Activated T-helper 17 cell treated with anti-CD3 and anti-CD28 coated beads, Interleukin-2, amount 50 U/mL, for 72 hours (primary cell): ENCODE results near the gene ZSWIM1. TPM values are rescaled to one million over a fixed set of nuclear protein-coding genes. Genes with fewer than 3 reads are reported as not detected.
A peak's percentile ranks its signal among the peaks of the same experiment; 100 is the strongest.
"Not testable (repeated sequence)": the region's sequence is repeated elsewhere in the genome, so short reads cannot be mapped to it uniquely, and the experiment has no call there.

Experiments
- ATAC-seq: fragments of 150-1000 bp; cut with Tn5 transposase; replicated peaks from 2 replicates; pipeline ENCODE4 v1.10.0; 2021; ENCODE audit warnings: mild to moderate bottlenecking, moderate library complexity
- H3K27ac Mint-ChIP-seq: one replicate; pipeline ENCODE4 v1.8.0; 2022; ENCODE audit warnings: mixed read lengths
- H3K27me3 Mint-ChIP-seq: one replicate; pipeline ENCODE4 v1.8.0; 2022; ENCODE audit warnings: mixed read lengths
- H3K36me3 Mint-ChIP-seq: one replicate; pipeline ENCODE4 v1.8.0; 2022; ENCODE audit warnings: low read depth, mild to moderate bottlenecking, mixed read lengths
- H3K4me1 Mint-ChIP-seq: one replicate; pipeline ENCODE4 v1.8.0; 2022; ENCODE audit warnings: mixed read lengths
- H3K4me3 Mint-ChIP-seq: one replicate; pipeline ENCODE4 v1.8.0; 2022; ENCODE audit warnings: mild to moderate bottlenecking, mixed read lengths
- H3K9me3 Mint-ChIP-seq: one replicate; pipeline ENCODE4 v1.8.0; 2022; ENCODE audit warnings: mixed read lengths
- total RNA-seq, 2 donors: library from RNA; stranded (reverse); gene quantifications; one replicate each; pipeline ENCODE4 v1.2.3, GENCODE V29; 2022

Gene ZSWIM1
- total RNA-seq, 2 donors from 2014 or later = 7.8 to 16.0 TPM

DNA sequence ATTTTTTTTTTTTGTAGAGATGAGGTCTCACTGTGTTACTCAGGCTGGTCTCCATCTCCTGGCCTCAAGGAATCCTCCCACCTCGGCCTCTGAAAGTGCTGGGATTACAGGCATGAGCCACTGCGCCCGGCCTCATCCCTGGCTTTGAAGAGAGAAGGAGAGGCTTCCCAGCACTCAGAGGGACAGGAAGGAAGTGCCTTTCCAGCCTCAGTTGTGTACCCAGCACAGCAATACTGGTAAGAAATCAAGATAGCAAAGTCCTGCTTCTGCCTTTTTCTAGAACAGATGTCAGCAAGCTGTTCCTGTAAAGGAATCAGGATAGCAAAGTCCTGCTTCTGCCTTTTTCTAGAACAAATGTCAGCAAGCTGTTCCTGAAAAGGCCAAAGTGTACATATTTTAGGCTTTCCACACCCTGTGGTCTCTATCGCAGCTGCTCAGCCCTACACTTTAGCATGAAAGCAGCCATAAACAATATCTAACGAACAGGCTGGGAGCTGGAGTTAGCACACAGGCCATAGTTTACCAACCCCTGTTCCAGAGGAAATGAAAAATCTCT, 37.2 kb downstream of the ZSWIM1 start:
- Mint-ChIP-seq H3K27me3 (peaks cover 6% of the 10 kb centered on the region), H3K36me3 (no peaks in the 10 kb centered on the region), H3K4me1 (no peaks in the 10 kb centered on the region), H3K9me3 (no peaks in the 10 kb centered on the region), H3K27ac (no peak overlapping the region), H3K4me3 (no peak overlapping the region)
- ATAC-seq = no peak

DNA sequence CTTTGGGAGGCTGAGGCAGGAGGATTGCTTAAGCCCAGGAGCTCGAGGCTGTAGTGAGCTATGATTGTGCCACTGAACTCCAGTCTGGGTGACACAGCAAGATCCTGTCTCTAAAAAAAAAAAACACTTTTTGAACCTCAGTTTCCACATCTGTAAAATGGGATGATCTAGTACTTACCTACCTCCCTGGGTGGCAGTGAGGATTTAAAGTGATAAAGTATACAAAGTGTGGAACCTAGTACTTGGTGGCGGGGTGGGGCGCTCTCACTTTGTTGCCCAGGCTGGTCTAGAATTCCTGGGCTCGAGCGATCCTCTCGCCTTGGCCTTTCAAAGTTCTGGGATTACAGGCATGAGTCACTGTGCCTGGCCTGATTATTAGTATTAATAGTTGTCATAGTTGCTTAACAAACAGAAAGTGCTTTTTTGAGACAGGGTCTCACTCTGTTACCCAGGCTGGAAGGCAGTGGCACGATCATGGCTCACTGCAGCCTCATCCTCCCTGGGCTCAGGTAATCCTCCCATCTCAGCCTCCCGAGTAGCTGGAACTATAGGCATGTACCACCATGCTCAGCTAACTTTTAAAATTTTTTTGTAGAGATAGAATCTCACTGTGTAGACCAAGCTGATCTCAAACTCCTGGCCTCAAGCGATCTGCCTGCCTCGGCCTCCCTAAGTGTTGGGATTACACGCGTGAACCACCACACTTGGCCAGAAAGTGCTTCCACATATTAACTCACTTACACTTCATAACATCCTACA, 37.9 kb downstream of the ZSWIM1 start:
- Mint-ChIP-seq H3K4me1 (no peaks in the 10 kb centered on the region), H3K27ac (no peak overlapping the region), H3K4me3 (no peak overlapping the region), H3K36me3 (no peaks in the 10 kb centered on the region), H3K9me3 (no peaks in the 10 kb centered on the region), H3K27me3 (peaks cover 6% of the 10 kb centered on the region)
- ATAC-seq = no peak

GRCh38 chr20:45919542-45920399, 38.7 kb downstream of the ZSWIM1 start:
- peaks cover 6% of the 10 kb centered on the region for H3K27me3 Mint-ChIP-seq
- ATAC-seq = no peak
- no peak overlapping the region for H3K4me3 Mint-ChIP-seq
- no peak overlapping the region for H3K27ac Mint-ChIP-seq
- no peaks in the 10 kb centered on the region for H3K36me3 Mint-ChIP-seq
- H3K4me1 Mint-ChIP-seq = no peaks in the 10 kb centered on the region
- H3K9me3 Mint-ChIP-seq = no peaks in the 10 kb centered on the region

GRCh38 chr20:45920462-45921336, 39.7 kb downstream of the ZSWIM1 start:
- Mint-ChIP-seq H3K27ac (no peak overlapping the region), H3K4me3 (no peak overlapping the region), H3K9me3 (no peaks in the 10 kb centered on the region), H3K36me3 (no peaks in the 10 kb centered on the region), H3K4me1 (no peaks in the 10 kb centered on the region), H3K27me3 (peaks cover 6% of the 10 kb centered on the region)
- no peak for ATAC-seq

- Mint-ChIP-seq H3K4me1 (no peaks in the 10 kb centered on the region), H3K9me3 (no peaks in the 10 kb centered on the region), H3K27ac (no peak overlapping the region), H3K4me3 (no peak overlapping the region), H3K27me3 (peaks cover 3% of the 10 kb centered on the region), H3K36me3 (no peaks in the 10 kb centered on the region)
- ATAC-seq = peak; percentile 47
Measured at GRCh38 chr20:45921337-45922189, 40.5 kb downstream of the ZSWIM1 start.

- no peaks in the 10 kb centered on the region for H3K9me3 Mint-ChIP-seq
- H3K27me3 Mint-ChIP-seq = no peaks in the 10 kb centered on the region
- no peaks in the 10 kb centered on the region for H3K4me1 Mint-ChIP-seq
- no peak overlapping the region for H3K4me3 Mint-ChIP-seq
- no peaks in the 10 kb centered on the region for H3K36me3 Mint-ChIP-seq
- ATAC-seq = no peak
- peak overlapping the region; percentile 58 for H3K27ac Mint-ChIP-seq
Measured at GRCh38 chr20:45924391-45925261, 43.6 kb downstream of the ZSWIM1 start.

- H3K27ac Mint-ChIP-seq = no peak overlapping the region
- H3K9me3 Mint-ChIP-seq = no peaks in the 10 kb centered on the region
- H3K27me3 Mint-ChIP-seq = no peaks in the 10 kb centered on the region
- no peaks in the 10 kb centered on the region for H3K36me3 Mint-ChIP-seq
- H3K4me3 Mint-ChIP-seq = no peak overlapping the region
- H3K4me1 Mint-ChIP-seq = no peaks in the 10 kb centered on the region
- ATAC-seq = no peak
Measured at GRCh38 chr20:45925821-45926506, 44.9 kb downstream of the ZSWIM1 start.

GRCh38 chr20:45926731-45927070, 45.7 kb downstream of the ZSWIM1 start:
- H3K9me3 Mint-ChIP-seq = no peaks in the 10 kb centered on the region
- H3K4me3 Mint-ChIP-seq = no peak overlapping the region
- no peaks in the 10 kb centered on the region for H3K36me3 Mint-ChIP-seq
- no peak overlapping the region for H3K27ac Mint-ChIP-seq
- no peak for ATAC-seq
- H3K27me3 Mint-ChIP-seq = no peaks in the 10 kb centered on the region
- no peaks in the 10 kb centered on the region for H3K4me1 Mint-ChIP-seq

DNA sequence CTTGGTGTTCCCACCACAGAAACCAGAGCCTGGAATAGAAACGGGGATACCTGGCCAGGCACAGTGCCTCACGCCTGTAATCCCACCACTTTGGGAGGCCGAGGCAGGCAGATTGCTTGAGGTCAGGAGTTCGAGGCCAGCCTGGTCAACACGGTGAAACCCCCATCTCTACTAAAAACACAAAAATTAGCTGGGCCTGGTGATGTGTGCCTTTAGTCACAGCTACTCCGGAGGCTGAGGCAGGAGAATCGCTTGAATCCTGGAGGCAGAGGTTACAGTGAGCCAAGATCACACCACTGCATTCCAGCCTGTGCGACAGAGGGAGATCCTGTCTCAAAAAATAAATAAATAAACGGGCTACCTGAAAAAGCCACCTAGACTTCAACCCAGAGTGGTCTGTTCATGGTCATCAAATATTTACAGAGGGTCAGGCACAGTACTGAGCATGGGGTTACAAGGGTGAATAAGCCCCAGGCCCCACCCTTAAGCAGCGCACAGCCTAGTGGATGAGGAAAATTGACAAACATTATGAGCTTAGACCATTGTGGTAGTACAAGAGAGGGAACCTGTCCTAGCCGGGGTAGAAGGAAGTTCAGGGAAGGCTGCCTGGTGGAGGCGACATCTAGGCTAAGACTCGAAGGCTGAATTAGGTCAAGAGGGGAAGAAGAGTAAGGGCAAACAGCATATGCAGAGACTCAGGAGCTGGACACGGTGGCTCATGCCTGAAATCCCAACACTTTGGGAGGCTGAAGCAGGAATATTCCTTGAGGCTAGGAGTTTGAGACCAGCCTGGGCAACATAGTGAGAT, 46.2 kb downstream of the ZSWIM1 start:
- H3K4me3 Mint-ChIP-seq = no peak overlapping the region
- H3K36me3 Mint-ChIP-seq = no peaks in the 10 kb centered on the region
- ATAC-seq = no peak
- H3K27ac Mint-ChIP-seq = no peak overlapping the region
- no peaks in the 10 kb centered on the region for H3K9me3 Mint-ChIP-seq
- H3K27me3 Mint-ChIP-seq = no peaks in the 10 kb centered on the region
- no peaks in the 10 kb centered on the region for H3K4me1 Mint-ChIP-seq

DNA sequence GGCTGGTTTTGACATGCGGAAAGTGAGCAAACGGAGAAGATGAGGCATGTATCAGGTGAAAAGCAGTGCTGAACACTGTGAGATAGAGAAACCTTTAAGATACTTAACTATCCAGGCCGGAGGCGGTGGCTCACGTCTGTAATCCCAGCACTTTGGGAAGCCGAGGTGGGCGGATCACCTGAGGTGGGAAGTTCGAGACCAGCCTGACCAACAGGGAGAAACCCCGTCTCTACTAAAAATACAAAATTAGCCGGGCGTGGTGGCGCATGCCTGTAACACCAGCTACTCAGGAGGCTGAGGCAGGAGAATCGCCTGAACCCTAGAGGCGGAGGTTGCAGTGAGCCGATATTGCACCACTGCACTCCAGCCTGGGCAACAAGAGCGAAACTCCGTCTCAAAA, 50.7 kb downstream of the ZSWIM1 start:
- ATAC-seq, H3K27me3 Mint-ChIP-seq, H3K9me3 Mint-ChIP-seq, H3K4me1 Mint-ChIP-seq, H3K27ac Mint-ChIP-seq, H3K4me3 Mint-ChIP-seq: not testable (repeated sequence)
- peaks cover 17% of the 10 kb centered on the region for H3K36me3 Mint-ChIP-seq

DNA sequence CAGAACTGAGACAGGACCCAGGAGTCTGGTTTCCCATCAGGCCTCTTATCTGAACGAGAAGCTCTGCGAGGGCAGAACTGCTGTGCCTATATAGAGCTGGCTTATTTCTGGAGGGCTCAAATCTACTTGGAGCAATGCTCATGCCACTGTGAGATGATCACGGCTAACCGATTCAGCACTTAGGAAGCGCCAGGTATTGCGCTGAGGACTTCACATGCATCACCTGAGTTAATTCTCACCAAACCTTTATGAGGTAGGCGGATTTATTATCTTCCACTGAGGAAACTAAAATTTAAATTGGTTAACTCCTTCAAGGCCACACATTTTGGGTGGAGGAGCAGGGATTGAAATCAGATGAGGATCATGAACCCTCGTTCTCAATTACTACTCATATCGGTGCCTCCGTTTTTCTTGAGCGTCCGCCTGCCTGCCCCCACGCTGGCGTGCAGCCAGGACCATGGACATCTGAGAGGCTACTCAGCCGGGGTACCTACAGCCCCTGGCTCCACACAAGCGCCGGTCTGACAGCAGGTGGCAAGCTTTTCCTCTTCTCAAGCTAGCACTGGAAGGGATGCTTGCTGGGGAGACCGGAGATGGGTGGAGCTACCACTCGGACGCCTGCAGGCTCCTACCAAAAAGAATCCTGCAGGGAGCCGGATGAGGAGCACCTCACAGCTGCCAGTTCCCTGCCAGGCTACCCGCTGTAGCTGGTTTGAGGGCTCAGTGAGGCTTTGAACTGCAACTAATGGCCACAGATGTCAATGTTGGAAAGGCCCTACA, 52.4 kb downstream of the ZSWIM1 start:
- Mint-ChIP-seq H3K4me3 (peak overlapping the region; percentile 99), H3K4me1 (peaks cover 14% of the 10 kb centered on the region), H3K9me3 (no peaks in the 10 kb centered on the region), H3K27me3 (no peaks in the 10 kb centered on the region), H3K27ac (peak overlapping the region; percentile 99), H3K36me3 (peaks cover 34% of the 10 kb centered on the region)
- peak; percentile 27 for ATAC-seq
